Measurements from ENCODE around the gene GRAP2. TPM values are rescaled to one million over a fixed set of nuclear protein-coding genes. Genes with fewer than 3 reads are reported as not detected.

Gene GRAP2
- total and polyA plus RNA-seq, 10 of the 15 experiments (the other 5 are each of a cell fraction or from before 2014, with no cell fraction given) = 3.3 to 79.1 (median 59.6) TPM

DNA sequence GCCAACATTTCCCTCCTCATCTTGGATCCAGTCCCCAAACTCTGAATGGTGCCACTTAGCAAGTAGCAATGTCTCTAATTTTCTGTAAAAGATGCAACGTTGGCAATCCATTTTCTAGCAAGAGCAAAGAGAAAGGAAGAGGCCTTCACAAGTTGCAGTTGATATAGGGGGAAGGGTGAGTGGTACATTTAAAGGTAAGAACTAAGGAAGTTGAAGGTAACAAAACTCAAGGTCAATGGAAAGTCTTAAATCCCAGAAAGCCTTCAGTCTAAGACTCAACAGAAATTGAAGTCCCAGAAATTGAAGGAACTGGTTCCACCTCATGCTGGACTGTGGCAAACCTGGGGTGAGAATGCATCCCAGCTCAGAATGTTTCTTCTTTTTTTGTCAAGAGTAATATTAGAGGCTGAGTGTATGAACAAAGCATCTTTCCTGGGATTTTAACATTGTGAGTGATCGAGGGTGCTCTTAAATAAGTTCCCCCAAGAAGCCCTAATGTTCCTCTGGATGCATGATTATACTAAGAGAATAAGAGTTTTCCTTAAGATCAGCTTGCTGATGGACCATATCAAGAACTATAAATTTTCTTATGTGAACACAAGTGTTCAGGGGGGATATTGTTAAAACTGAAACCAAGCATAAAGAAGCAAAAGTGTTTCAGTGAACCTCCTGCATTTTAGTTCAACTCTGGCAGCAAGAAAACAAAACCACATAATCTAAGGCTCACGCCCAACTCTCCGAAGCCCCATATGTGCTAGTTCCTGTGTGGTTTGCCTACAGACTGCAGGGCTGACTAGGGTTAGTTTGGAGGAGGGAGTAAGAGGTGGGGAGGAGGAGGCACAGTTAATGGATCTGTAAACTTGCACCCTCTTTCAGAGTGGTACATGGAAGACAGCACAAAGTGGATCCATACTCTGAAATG is at the start of gene GRAP2 (continued):
- TF ChIP-seq, protein P1, sequence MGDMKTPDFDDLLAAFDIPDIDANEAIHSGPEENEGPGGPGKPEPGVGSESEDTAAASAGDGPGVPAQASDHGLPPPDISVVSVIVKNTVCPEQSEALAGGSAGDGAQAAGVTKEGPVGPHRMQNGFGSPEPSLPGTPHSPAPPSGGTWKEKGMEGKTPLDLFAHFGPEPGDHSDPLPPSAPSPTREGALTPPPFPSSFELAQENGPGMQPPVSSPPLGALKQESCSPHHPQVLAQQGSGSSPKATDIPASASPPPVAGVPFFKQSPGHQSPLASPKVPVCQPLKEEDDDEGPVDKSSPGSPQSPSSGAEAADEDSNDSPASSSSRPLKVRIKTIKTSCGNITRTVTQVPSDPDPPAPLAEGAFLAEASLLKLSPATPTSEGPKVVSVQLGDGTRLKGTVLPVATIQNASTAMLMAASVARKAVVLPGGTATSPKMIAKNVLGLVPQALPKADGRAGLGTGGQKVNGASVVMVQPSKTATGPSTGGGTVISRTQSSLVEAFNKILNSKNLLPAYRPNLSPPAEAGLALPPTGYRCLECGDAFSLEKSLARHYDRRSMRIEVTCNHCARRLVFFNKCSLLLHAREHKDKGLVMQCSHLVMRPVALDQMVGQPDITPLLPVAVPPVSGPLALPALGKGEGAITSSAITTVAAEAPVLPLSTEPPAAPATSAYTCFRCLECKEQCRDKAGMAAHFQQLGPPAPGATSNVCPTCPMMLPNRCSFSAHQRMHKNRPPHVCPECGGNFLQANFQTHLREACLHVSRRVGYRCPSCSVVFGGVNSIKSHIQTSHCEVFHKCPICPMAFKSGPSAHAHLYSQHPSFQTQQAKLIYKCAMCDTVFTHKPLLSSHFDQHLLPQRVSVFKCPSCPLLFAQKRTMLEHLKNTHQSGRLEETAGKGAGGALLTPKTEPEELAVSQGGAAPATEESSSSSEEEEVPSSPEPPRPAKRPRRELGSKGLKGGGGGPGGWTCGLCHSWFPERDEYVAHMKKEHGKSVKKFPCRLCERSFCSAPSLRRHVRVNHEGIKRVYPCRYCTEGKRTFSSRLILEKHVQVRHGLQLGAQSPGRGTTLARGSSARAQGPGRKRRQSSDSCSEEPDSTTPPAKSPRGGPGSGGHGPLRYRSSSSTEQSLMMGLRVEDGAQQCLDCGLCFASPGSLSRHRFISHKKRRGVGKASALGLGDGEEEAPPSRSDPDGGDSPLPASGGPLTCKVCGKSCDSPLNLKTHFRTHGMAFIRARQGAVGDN (IDR thresholded peaks at IDR 0.05) = peak; percentile 39; the same call in 1 of the 2 replicates
- TF ChIP-seq FOS (IDR thresholded peaks at IDR 0.05; ENCODE audit: borderline replicate concordance, extremely low read depth, insufficient read length) (no peak), RFX5 (IDR thresholded peaks at IDR 0.05; ENCODE audit: low read depth, low read length) (no peak), PAX8 (IDR thresholded peaks at IDR 0.05) (no peak), CHD1 (IDR thresholded peaks at IDR 0.05; ENCODE audit: low read depth, low read length) (0 out of 2 replicates have a peak, but pooled peaks have one; percentile 56), RAD21 (IDR thresholded peaks at IDR 0.05; ENCODE audit: insufficient read depth, low read depth, low read length) (0 out of 2 replicates have a peak, but pooled peaks have one; percentile 5), ESRRA (IDR thresholded peaks at IDR 0.05; ENCODE audit: low read length) (no peak), FOXK2 (IDR thresholded peaks at IDR 0.05) (no peak)
